ENCODE data around the gene XXYLT1. TPM values are rescaled to one million over a fixed set of nuclear protein-coding genes. Genes with fewer than 3 reads are reported as not detected.
"Not testable (repeated sequence)": the region's sequence is repeated elsewhere in the genome, so short reads cannot be mapped to it uniquely, and the experiment has no call there.

XXYLT1 gene
- total RNA-seq, 1 donor from 2014 or later = 10.5 TPM

DNA sequence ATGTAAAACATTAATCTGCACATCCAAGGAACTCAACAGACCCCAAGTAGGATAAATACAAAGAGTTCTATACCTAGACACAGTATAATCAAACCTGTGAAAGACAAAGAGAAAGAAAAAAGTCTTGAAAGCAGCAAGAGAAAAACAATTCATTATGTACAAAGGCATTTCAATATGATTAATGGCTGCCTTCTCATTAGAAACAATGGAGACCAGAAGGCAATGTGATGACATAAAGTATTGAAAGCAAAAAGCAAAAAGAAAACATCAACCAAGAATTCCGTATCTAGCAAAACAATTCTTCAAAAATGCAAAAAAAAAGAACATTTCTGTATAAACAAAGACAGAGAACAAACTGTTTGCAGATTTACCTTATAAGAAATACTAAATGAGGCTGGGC, 81.1 kb downstream of the XXYLT1 start:
- no peak overlapping the region for H3K4me3 ChIP-seq (ENCODE audit: low read depth, low read length)
- FAIRE-seq = no peak
- H3K27me3 ChIP-seq (ENCODE audit: control insufficient read depth, insufficient read depth, low read length) = no peaks in the 10 kb centered on the region
- TF ChIP-seq, protein P1, sequence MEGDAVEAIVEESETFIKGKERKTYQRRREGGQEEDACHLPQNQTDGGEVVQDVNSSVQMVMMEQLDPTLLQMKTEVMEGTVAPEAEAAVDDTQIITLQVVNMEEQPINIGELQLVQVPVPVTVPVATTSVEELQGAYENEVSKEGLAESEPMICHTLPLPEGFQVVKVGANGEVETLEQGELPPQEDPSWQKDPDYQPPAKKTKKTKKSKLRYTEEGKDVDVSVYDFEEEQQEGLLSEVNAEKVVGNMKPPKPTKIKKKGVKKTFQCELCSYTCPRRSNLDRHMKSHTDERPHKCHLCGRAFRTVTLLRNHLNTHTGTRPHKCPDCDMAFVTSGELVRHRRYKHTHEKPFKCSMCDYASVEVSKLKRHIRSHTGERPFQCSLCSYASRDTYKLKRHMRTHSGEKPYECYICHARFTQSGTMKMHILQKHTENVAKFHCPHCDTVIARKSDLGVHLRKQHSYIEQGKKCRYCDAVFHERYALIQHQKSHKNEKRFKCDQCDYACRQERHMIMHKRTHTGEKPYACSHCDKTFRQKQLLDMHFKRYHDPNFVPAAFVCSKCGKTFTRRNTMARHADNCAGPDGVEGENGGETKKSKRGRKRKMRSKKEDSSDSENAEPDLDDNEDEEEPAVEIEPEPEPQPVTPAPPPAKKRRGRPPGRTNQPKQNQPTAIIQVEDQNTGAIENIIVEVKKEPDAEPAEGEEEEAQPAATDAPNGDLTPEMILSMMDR (IDR thresholded peaks at IDR 0.05; ENCODE audit: insufficient read depth, low read length, severe bottlenecking) = no peak
- H3K36me3 ChIP-seq (ENCODE audit: control insufficient read depth, insufficient read depth, low read length) = no peaks in the 10 kb centered on the region
- no peak for DNase-seq (ENCODE audit: low read depth)

DNA sequence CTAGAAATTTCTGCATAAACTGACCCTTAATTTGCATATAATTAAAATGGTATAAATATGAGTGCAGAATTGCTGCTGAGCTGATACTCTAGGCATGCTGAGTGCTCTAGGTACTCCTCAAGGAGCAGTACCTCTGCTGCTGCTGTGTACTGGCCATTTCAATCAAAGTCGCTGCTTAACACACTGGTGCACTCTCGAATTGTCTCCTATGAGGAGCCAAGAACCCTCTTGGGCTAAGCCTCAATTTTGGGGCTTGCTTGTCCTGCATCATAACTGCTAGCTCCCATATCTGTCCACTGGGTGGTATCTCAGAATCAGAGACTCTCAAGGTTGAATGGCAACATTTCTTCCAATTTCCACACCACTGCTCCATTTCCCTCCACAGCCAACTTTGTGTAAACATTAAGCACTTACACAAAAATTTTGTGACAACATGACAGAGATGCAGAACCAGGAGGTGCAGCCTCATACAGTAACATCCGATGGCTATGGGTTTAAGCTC, 82.5 kb downstream of the XXYLT1 start:
- TF ChIP-seq, protein P1 (IDR thresholded peaks at IDR 0.05; ENCODE audit: insufficient read depth, low read length, severe bottlenecking) = peak; percentile 3
- Histone ChIP-seq H3K36me3 (ENCODE audit: control insufficient read depth, insufficient read depth, low read length) (no peaks in the 10 kb centered on the region), H3K4me3 (ENCODE audit: low read depth, low read length) (no peak overlapping the region), H3K27me3 (ENCODE audit: control insufficient read depth, insufficient read depth, low read length) (no peaks in the 10 kb centered on the region)
- no peak for DNase-seq (ENCODE audit: low read depth)
- FAIRE-seq = no peak

DNA sequence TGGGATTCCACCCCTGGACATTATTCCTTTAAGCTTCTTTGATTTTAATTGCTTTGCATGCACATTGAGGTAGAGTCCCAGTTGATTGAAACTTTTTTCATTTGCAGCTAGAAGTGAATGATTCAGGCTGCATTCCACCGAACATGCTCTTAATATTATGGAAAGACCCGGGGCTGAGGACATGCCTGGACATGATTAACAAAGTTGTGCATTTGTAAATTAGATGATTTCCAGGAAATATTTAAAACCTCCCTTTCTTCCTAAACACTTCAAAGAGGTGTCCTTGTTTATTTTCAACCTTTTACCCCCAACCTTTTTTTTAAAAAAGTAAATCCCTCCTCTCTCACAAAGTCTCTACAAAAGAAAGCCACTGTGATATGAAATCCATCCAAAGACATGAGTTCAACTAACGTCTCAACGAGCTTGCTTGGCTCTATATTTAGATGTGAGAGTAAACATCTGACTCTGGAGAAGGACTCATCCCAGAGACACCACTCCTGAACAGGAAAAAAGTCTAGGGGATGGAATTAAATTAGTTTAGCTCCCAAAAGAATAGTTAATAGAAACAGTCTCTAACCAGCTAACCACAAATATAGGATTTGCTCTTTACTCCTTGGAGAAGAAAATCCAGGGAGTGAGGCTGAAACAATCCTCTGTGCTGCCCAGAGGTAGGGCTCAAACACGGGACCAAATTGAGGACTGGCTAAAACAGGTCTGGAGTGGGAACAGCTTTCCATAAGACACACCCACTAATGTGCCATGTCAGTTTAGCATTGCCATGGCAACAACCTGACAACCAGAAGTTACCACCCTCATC, 83.1 kb downstream of the XXYLT1 start:
- Histone ChIP-seq H3K36me3 (ENCODE audit: control insufficient read depth, insufficient read depth, low read length) (no peaks in the 10 kb centered on the region), H3K27me3 (ENCODE audit: control insufficient read depth, insufficient read depth, low read length) (no peaks in the 10 kb centered on the region), H3K4me3 (ENCODE audit: low read depth, low read length) (no peak overlapping the region)
- FAIRE-seq = peak; percentile 23
- TF ChIP-seq, protein P1 (IDR thresholded peaks at IDR 0.05; ENCODE audit: insufficient read depth, low read length, severe bottlenecking) = no peak
- DNase-seq (ENCODE audit: low read depth) = peak; percentile 89

DNA sequence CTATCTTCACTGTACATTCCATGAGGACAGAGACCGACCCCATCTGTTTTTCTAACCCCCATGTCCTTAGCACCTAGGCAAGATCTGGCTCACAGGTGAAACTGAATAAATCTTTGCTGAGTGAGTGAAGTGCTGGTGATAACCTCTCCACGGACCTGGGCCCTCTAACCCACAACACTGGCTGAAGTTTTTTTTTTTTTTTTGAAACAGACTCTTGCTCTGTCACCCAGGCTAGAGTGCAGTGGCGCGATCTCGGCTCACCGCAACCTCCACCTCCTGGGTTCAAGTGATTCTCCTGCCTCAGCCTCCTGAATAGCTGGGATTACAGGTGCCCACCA, 84.3 kb downstream of the XXYLT1 start:
- not testable (repeated sequence) for H3K27me3 ChIP-seq (ENCODE audit: control insufficient read depth, insufficient read depth, low read length); H3K4me3 ChIP-seq (ENCODE audit: low read depth, low read length); DNase-seq (ENCODE audit: low read depth); H3K36me3 ChIP-seq (ENCODE audit: control insufficient read depth, insufficient read depth, low read length); FAIRE-seq

- TF ChIP-seq, protein P1 (IDR thresholded peaks at IDR 0.05; ENCODE audit: insufficient read depth, low read length, severe bottlenecking) = no peak
- H3K36me3 ChIP-seq (ENCODE audit: control insufficient read depth, insufficient read depth, low read length) = no peaks in the 10 kb centered on the region
- no peak for FAIRE-seq
- no peak overlapping the region for H3K4me3 ChIP-seq (ENCODE audit: low read depth, low read length)
- H3K27me3 ChIP-seq (ENCODE audit: control insufficient read depth, insufficient read depth, low read length) = no peaks in the 10 kb centered on the region
- DNase-seq (ENCODE audit: low read depth) = no peak
Measured at GRCh38 chr3:195186041-195186709, 84.8 kb downstream of the XXYLT1 start.

GRCh38 chr3:195185583-195185982, 85.4 kb downstream of the XXYLT1 start:
- DNase-seq (ENCODE audit: low read depth) = peak; percentile 84
- Histone ChIP-seq H3K4me3 (ENCODE audit: low read depth, low read length) (no peak overlapping the region), H3K36me3 (ENCODE audit: control insufficient read depth, insufficient read depth, low read length) (no peaks in the 10 kb centered on the region), H3K27me3 (ENCODE audit: control insufficient read depth, insufficient read depth, low read length) (no peaks in the 10 kb centered on the region)
- FAIRE-seq = no peak
- TF ChIP-seq, protein P1 (IDR thresholded peaks at IDR 0.05; ENCODE audit: insufficient read depth, low read length, severe bottlenecking) = no peak
